Epidermal melanocyte (primary cell): ENCODE results near the gene ATG16L2.
"Not testable (repeated sequence)": the region's sequence is repeated elsewhere in the genome, so short reads cannot be mapped to it uniquely, and the experiment has no call there.

Experiments used
- DNase-seq: peaks from one replicate; pipeline ENCODE4 v3.0.0; 2011; ENCODE audit warnings: low spot score; ENCODE audit not compliant: insufficient read length

The ATG16L2 gene

DNA sequence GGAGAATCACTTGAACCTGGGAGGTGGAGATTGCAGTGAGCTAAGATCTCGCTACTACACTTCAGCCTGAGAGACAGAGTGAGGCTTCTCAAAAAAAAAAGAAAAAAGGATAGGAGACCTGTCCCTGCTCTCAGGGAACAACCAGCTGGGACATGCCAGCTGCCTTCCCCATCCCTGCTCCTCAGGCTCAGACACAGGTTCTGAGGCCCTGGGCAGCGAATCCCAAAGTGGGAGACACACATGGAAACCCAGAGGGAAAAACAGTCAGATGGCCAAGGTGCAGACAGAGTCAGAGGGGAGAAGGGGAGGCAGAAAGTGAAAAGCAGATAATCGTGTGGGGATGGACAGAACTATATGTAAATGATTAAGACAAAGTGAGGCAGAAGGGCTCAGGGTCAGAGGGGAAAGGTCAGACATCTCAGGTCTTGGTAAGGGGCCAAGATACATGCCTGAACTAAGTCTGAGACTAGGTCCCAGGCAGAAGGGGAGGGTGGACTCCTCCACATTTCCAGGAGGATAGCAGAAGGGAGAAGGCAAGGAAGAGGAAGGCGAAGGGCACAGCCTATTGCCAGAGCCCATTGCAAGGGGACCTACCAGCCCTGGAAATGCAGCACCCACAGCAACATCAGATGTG is 34.6 kb upstream of the ATG16L2 start:
- DNase-seq, result no peak

DNA sequence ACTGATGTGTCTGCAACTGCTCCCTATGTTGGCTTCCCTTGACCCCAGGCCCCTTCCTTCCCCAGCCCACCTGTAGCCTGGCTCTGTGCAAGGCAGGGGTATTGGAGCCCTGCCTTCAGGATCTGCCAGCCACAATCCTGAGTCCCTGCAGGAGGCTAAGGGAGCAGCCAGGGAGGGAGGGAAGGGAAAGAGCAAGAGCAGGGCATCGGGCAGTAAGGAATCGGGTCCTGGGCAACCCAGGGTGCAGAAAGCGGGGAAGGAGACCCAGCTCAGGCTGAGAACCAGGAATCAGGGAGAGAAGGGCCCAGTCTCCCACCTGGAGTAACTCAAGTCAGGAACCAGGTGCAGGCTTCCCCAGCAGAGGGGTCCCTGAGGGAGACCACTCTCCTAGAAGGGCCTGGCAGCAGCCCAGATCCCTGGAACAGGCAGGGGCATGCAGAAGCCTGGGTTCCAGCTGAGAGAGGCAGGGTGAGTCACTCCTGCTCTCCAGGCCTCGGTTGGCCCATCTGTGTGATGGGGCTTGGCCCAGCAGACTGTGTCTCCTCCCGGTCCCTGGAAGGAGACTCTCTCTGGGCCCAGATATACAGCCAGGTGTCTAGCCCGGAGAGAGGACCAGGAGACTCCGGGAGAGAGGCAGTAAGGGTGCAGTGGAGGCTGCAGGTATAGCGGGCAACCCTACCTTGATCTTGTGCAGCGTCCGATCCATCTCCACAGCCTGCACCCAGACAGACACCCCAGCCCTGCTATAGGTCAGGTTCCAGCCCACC is 33.7 kb upstream of the ATG16L2 start:
- no peak for DNase-seq

DNA sequence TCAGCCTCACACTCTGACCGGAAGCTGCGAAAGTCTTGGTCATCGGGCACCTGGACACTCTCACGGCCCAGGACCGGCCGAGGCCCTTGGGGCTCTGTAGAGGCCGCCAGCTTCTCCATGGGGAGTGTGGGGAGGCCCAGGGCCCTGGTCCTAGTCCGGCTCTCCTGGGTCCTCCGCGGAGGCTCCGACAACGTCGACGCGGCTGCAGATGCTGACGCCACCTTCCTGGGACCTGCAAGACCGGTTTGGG is 33.2 kb upstream of the ATG16L2 start:
- no peak for DNase-seq

- peak; percentile 60 for DNase-seq
These were observed 32.7 kb upstream of the ATG16L2 start for GRCh38 chr11:72781313-72782080.

DNA sequence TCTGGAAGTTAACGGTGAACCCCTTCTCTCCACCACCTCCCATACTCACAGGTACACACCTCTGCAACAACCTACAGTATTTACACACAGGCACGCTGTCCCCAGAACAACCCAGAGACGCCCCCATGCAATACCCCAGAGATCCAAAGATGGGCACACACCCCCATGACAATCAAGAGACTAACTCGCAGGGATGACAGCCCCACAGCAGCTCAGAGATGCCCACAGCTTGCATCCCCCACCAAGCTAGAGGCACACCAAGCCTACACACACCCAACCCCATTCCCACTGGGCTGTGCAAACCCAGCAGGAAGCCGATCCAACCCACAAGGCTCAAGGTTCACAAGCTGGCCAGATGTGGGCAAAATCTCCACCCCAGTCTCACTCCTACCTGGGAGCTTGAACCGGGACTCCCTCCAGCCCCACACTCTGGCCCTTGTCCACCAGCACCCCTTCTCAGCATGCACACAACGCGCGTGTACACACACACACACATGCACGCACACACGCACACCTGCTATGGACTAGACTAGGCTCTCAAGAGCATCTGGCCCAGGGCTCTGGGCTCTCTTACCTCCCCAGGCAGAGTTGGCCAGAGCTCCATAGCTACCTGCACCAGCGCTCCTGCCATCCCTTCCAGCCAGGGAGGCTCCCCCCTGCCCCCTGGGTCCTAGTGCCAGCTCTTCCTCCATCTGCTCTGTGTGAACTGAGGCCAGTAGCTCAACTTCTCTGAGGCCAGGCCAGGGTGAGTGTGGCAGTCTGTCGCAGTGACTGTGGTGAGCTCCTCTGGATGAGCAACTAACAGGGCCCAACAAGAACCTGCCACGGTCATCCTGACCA is 31.9 kb upstream of the ATG16L2 start:
- DNase-seq, result peak; percentile 15

DNA sequence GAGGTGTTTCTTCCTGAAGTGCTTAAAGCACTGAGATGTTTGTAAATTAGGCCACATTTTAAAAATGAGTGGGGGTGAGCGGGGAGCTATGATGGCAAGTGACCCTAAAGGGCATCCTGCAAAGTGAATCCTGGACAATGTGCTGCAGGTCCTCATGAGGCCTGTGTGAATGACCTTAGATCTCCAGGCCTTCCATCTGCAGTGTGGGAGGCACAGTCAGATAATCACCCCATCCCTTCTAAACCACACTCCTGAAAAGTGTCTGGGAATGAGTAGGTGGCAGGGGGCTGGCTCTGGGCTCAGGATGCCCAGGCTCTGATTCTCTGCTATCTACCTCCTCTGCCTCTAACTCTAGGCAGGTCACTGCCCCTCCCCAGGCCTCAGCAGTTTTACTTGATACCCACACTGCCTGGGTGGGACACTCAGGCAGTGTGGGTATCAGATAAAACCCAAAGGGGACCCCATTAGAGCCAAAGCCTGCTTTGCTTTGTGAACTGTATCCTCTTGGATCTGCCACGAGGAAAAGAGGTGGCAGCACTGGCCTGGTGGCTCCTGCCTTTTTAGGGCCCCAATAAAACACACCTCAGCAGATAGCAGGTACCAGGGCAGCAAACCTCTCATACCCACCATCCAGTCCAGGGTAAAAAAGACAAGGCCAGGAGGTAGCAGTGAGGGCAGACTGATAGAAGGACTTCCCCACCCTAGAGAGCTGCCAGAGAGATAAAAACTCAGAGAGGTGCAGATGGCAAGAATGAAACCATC is 30.9 kb upstream of the ATG16L2 start:
- peak; percentile 14 for DNase-seq

DNA sequence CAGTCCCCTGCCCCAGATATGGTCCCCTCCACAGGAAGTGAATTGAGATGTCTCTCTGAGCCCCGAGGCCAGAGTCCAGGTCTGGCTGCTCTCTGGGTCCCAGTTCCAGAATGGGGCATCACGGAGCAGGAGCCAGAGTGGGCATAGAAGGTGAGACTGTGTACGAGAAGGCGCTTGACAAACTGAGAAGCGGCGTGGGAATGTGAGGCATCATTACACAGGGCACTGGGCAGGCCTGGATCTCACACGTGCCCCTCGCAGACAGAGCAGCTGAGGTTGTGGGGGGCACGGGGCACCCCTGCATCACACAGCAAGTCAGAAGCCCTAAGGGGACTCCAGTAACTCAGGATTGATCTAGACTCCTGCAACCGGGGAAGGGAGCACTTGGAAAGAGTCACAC is 29.5 kb upstream of the ATG16L2 start:
- DNase-seq, result no peak

DNA sequence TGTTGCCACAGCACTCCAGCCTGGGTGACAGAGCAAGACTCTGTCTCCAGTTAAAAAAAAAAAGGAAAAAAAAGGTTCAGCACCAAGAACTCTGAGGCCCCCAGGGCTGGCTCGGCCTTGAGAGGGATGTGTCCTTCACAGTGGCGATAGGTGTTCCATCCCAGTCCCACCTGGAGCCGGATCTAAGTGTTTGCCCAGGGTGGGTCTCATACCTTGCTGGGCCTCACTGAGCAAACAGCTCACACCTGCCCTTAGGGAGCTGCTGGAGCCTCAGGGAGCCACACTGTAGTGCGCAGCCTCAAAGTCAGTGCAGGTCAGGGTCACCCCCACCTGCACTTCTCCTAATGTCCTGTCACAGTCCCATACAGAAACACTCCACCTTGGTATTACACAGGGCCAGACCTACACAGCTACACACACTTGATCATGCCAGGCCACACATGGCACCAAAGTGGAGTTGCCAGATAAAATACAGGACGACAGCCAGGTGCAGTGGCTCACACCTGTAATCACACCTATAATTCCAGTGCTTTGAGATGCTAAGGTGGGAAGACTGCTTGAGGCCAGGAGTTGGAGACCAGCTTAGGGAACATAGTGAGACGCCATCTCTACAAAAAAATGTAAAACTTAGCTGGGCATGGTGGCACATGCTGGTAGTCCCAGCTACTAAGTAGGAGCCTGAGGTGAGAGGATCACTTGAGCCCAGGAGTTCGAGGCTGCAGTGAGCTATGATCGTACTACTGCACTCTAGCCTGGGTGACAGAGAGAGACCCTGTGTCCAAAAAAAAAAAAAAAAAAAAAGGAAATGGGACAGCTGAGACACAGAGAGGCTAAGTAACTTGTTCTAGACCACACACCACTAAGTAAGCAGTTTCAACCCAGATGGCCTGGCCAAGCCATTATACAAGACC is 27.7 kb upstream of the ATG16L2 start:
- peak; percentile 9 for DNase-seq

- peak; percentile 8 for DNase-seq
These were observed 26.8 kb upstream of the ATG16L2 start for GRCh38 chr11:72787216-72788104.

- peak; percentile 5 for DNase-seq
These were observed 26.0 kb upstream of the ATG16L2 start for GRCh38 chr11:72788241-72788640.

- DNase-seq, result peak; percentile 18
These were observed 24.6 kb upstream of the ATG16L2 start for GRCh38 chr11:72789493-72790131.

DNA sequence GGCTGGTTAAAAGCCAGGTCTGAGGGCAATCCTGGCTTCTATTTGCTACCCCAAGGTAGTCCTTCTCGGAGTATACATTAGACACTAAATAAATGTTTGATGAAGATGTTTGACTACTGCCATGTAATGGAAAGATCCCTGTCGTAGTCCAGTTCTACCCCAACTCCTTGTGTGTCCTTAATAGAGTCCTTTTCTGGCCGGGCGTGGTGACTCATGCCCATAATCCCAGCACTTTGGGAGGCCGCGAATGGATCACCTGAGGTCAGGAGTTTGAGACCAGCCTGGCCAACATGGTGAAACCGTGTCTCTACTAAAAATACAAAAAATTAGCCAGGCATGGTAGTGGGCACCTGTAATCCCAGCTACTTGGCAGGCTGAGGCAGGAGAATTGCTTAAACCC is 23.0 kb upstream of the ATG16L2 start:
- DNase-seq, result not testable (repeated sequence)

DNA sequence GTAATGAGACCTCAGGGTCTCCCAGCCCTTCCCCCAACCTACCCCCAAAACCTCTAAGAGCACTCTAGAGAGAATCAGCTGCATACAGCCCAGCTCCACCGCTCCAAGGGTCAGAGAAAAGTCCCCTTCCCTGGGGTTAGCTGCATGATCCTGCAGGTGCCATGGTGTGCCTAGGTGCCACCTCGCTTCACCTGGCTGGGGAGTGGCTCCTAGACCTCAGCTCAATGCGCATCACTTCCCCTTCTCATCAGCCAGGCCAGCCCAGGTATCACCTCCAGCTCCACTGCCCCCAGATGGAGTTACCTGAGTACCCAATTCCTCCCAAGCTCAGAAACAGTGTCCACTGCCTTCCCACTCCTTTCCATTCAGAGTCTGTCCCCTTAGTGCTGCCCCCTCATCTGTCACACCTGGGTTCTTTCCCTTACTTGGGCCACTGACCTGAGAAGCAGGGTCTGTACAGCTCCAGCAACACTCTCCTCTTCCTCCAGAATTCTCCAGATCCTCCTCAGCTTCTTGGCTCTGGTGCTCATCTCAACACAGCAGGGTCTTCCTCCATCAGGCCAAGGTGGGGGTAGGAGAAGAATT is 21.7 kb upstream of the ATG16L2 start:
- DNase-seq, result no peak

DNA sequence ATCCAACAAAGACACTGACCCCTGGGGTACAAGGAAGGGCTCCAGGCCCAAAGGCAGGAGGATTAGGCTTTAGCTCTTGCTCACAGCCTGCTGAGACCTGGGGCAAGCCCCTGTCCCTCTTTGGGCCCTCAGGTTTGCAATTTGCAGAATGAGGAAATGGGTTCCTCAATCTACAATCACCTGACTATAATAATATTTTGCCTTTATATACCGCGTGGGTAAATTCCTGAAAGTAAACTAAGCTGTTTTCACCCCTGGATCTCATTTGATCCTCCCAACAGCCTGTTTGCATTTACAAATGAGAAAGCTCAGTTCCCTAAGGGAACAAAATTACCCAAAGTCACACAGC is 21.2 kb upstream of the ATG16L2 start:
- DNase-seq, result no peak

- DNase-seq, result peak; percentile 95
These were observed 20.5 kb upstream of the ATG16L2 start, which contains the start of gene STARD10 for GRCh38 chr11:72793425-72794367. STARD10 (minus strand) TSS chr11:72794047; CDS start chr11:72781181, 12,866 bp downstream.

- no peak for DNase-seq
These were observed 15.8 kb upstream of the ATG16L2 start for GRCh38 chr11:72798361-72798760.

- peak; percentile 14 for DNase-seq
These were observed 14.8 kb upstream of the ATG16L2 start for GRCh38 chr11:72799441-72799840.
